T-helper 2 cell treated with Interferon-gamma antibody and Interleukin-4, amounts not matched to agents 100 ng/mL and 5 ng/mL, for 36 hours (primary cell): ENCODE data around the gene MICALL1. TPM values are rescaled to one million over a fixed set of nuclear protein-coding genes. Genes with fewer than 3 reads are reported as not detected.

Source experiments
- intact Hi-C: fragments of 100-400 bp; cut with micrococcal nuclease; formaldehyde crosslinking; loops from one replicate; pipeline ENCODE4 v1.15.1; 2023
- total RNA-seq: library from RNA; stranded (reverse); gene quantifications from 2 replicates; pipeline ENCODE4 v1.2.3, GENCODE V29; 2022

MICALL1 gene
- total RNA-seq, 1 donor from 2014 or later = 27.9 TPM

- intact Hi-C loops = loop anchor here (5.0 kb wide), 1 partner anchor 47 kb away; the partner anchor contains the start of genes C22orf23 and POLR2F
Observed at GRCh38 chr22:37904572-37905533, 1.2 kb upstream of the MICALL1 start.

GRCh38 chr22:37906364-37907008 is 389 bp downstream of the MICALL1 start:
- intact Hi-C loops = loop anchor here (5.0 kb wide), 1 partner anchor 46 kb away; the partner anchor contains the start of genes C22orf23 and POLR2F

- intact Hi-C loops = loop anchor here (5.0 kb wide), 1 partner anchor 45 kb away; the partner anchor contains the start of genes C22orf23 and POLR2F
Observed at GRCh38 chr22:37907036-37907954, 1.2 kb downstream of the MICALL1 start.

GRCh38 chr22:37909766-37910165 is 3.7 kb downstream of the MICALL1 start:
- intact Hi-C loops = loop anchor here (5.0 kb wide), 1 partner anchor 43 kb away; the partner anchor contains the start of genes C22orf23 and POLR2F

GRCh38 chr22:37910890-37911672 is 5.0 kb downstream of the MICALL1 start:
- intact Hi-C loops = no loop called here

GRCh38 chr22:37911697-37912096 is 5.6 kb downstream of the MICALL1 start:
- intact Hi-C loops = no loop called here

- intact Hi-C loops = no loop called here
Observed at GRCh38 chr22:37912171-37912570, 6.1 kb downstream of the MICALL1 start.

- intact Hi-C loops = no loop called here
Observed at GRCh38 chr22:37913233-37913721, 7.2 kb downstream of the MICALL1 start.

GRCh38 chr22:37916311-37916710 is 10.2 kb downstream of the MICALL1 start:
- intact Hi-C loops = no loop called here

GRCh38 chr22:37917874-37918548 is 11.9 kb downstream of the MICALL1 start:
- intact Hi-C loops = no loop called here

- intact Hi-C loops = no loop called here
Observed at GRCh38 chr22:37918580-37919270, 12.6 kb downstream of the MICALL1 start.

- intact Hi-C loops = no loop called here
Observed at GRCh38 chr22:37920126-37920525, 14.0 kb downstream of the MICALL1 start.

GRCh38 chr22:37922191-37922590 is 16.1 kb downstream of the MICALL1 start:
- intact Hi-C loops = no loop called here

- intact Hi-C loops = no loop called here
Observed at GRCh38 chr22:37923927-37924326, 17.8 kb downstream of the MICALL1 start.

- intact Hi-C loops = no loop called here
Observed at GRCh38 chr22:37924386-37925065, 18.4 kb downstream of the MICALL1 start.

- intact Hi-C loops = no loop called here
Observed at GRCh38 chr22:37925330-37925729, 19.2 kb downstream of the MICALL1 start.

GRCh38 chr22:37925767-37926166 is 19.7 kb downstream of the MICALL1 start:
- intact Hi-C loops = no loop called here

GRCh38 chr22:37926358-37926757 is 20.3 kb downstream of the MICALL1 start:
- intact Hi-C loops = no loop called here
